A549 (cell line): ENCODE data around the gene LCN15. TPM values are rescaled to one million over a fixed set of nuclear protein-coding genes. Genes with fewer than 3 reads are reported as not detected.

Experiments
- ATAC-seq, 2 experiments: fragments of 200-7000 bp in 1 of 2; fragments of >200 bp in 1 of 2; cut with Nextera tagmentation in 1 of 2; cut with Tn5 transposase in 1 of 2; 3 replicates each; pipeline versions ENCODE4 v1.8.0 to v1.9.1; 2018 to 2020; ENCODE audit warnings: mild to moderate bottlenecking in 1 of 2, moderate library complexity in 1 of 2
- CTCF ChIA-PET: fragments of 300-600 bp; sonication (Branson Sonifier 250); formaldehyde crosslinking; extraction: SDS; loops from one replicate; lab custom pipeline; 2021; ENCODE audit warnings: antibody characterized with exemption, inconsistent platforms; lab: Yijun Ruan, JAX
- POLR2A ChIA-PET: fragments of 350-600 bp; formaldehyde crosslinking; extraction: SDS; loops from one replicate; lab custom pipeline; 2021; ENCODE audit warnings: antibody characterized with exemption, inconsistent platforms; lab: Yijun Ruan, JAX
- DNase-seq, 2 experiments: peaks; one replicate each; pipeline versions ENCODE4 v3.0.0 to v3.0.0-alpha.2; 2011 to 2016; ENCODE audit warnings: low read depth in 1 of 2, low spot score in 1 of 2
- FAIRE-seq: peaks from 2 replicates; lab custom pipeline; 2011; peaks lifted over from hg19 to GRCh38; lab: Jason Lieb, UNC
- H3K27ac ChIP-seq, 2 experiments: fragments of >200 bp; sonication (Bioruptor Twin); formaldehyde crosslinking; 3 replicates each; pipeline ENCODE4 v1.5.1; 2016 to 2017
- H3K4me1 ChIP-seq: fragments of >200 bp; sonication (Bioruptor Twin); formaldehyde crosslinking; 3 replicates; pipeline ENCODE4 v1.6.1; 2016
- H3K4me2 ChIP-seq: fragments of >200 bp; sonication (Bioruptor Twin); formaldehyde crosslinking; 3 replicates; pipeline ENCODE4 v1.6.1; 2016
- H3K4me3 ChIP-seq: fragments of >200 bp; sonication (Bioruptor Twin); formaldehyde crosslinking; 3 replicates; pipeline ENCODE4 v1.5.1; 2016
- H3K9me3 ChIP-seq: fragments of >200 bp; sonication (Bioruptor Twin); formaldehyde crosslinking; 3 replicates; pipeline ENCODE4 v1.6.1; 2016
- ATOH8 ChIP-seq: fragments of 250-450 bp; sonication (Bioruptor Pico); IDR thresholded peaks from 2 replicates; pipeline ENCODE4 v1.5.0; 2020; ENCODE audit warnings: low read depth, mild to moderate bottlenecking, moderate library complexity
- CBX8 ChIP-seq: fragments of 200-600 bp; sonication (generic); IDR thresholded peaks from 2 replicates; pipeline ENCODE4 v1.6.1; 2016
- CHD4 ChIP-seq: fragments of 200-600 bp; sonication (generic); IDR thresholded peaks from 2 replicates; pipeline ENCODE4 v1.6.1; 2016; ENCODE audit warnings: antibody characterized with exemption, mild to moderate bottlenecking, borderline replicate concordance
- EHF ChIP-seq: fragments of 250-450 bp; sonication (Bioruptor Pico); IDR thresholded peaks from 2 replicates; pipeline ENCODE4 v1.5.0; 2020; ENCODE audit warnings: mild to moderate bottlenecking
- HES2 ChIP-seq: fragments of >200 bp; sonication (Bioruptor Twin); formaldehyde crosslinking; IDR thresholded peaks from 2 replicates; pipeline ENCODE4 v1.6.1; 2016
- HEYL ChIP-seq: fragments of 250-450 bp; sonication (Bioruptor Pico); IDR thresholded peaks from 2 replicates; pipeline ENCODE4 v1.8.0; 2021; ENCODE audit warnings: mild to moderate bottlenecking, moderate library complexity
- HOXA7 ChIP-seq: fragments of 250-450 bp; sonication (Bioruptor Pico); IDR thresholded peaks from 2 replicates; pipeline ENCODE4 v1.5.0; 2020; ENCODE audit warnings: mild to moderate bottlenecking, moderate library complexity
- HOXB13 ChIP-seq: fragments of 250-450 bp; sonication (Bioruptor Pico); IDR thresholded peaks from 2 replicates; pipeline ENCODE4 v1.5.0; 2020; ENCODE audit warnings: low read depth, mild to moderate bottlenecking, moderate library complexity
- HOXB5 ChIP-seq: fragments of 250-450 bp; sonication (Bioruptor Pico); IDR thresholded peaks from 2 replicates; pipeline ENCODE4 v1.5.0; 2020; ENCODE audit warnings: mild to moderate bottlenecking, moderate library complexity
- KDM5A ChIP-seq: fragments of 200-600 bp; sonication (generic); IDR thresholded peaks from 2 replicates; pipeline ENCODE4 v1.6.1; 2016; ENCODE audit warnings: antibody characterized with exemption, mild to moderate bottlenecking
- MAX ChIP-seq: IDR thresholded peaks from 2 replicates; pipeline ENCODE4 v1.6.1; 2012
- MAZ ChIP-seq: fragments of 150-350 bp; IDR thresholded peaks from 2 replicates; pipeline ENCODE4 v1.6.1; 2014; ENCODE audit warnings: antibody characterized with exemption, low read depth, low read length, borderline replicate concordance
- NFE2L2 ChIP-seq: fragments of 150-350 bp; conservative IDR thresholded peaks from 2 replicates; pipeline ENCODE4 v1.6.1; 2014; ENCODE audit warnings: low read length
- RARB ChIP-seq: fragments of 250-450 bp; sonication (Bioruptor Pico); IDR thresholded peaks from 2 replicates; pipeline ENCODE4 v1.8.0; 2021; ENCODE audit warnings: mild to moderate bottlenecking, moderate library complexity
- RCOR1 ChIP-seq: fragments of 150-350 bp; IDR thresholded peaks from 2 replicates; pipeline ENCODE4 v1.6.1; 2014; ENCODE audit warnings: antibody characterized with exemption, low read length, low read depth
- REST ChIP-seq: fragments of 200-600 bp; sonication (generic); IDR thresholded peaks from 2 replicates; pipeline ENCODE4 v1.6.1; 2016; ENCODE audit warnings: antibody characterized with exemption, mild to moderate bottlenecking, moderate library complexity
- SREBF2 ChIP-seq: fragments of 450-650 bp; IDR thresholded peaks from 2 replicates; pipeline ENCODE4 v1.6.1; 2014; ENCODE audit warnings: mild to moderate bottlenecking, moderate library complexity
- ZC3H11A ChIP-seq: fragments of 450-650 bp; IDR thresholded peaks from 2 replicates; pipeline ENCODE4 v1.6.1; 2014; ENCODE audit warnings: antibody characterized with exemption, mild to moderate bottlenecking
- WGBS: methylation state at CpG from one replicate; pipeline ENCODE4 v1.1.6; 2017; ENCODE audit errors: missing lambda C conversion rate; 5-methylcytosine and 5-hydroxymethylcytosine counted together
- polyA plus RNA-seq, 4 experiments: library from polyadenylated mRNA; depleted of rRNA in 3 of 4; stranded (reverse); fragments of >200 nt; fragmentation: RNase III in 1 of 4; extraction: RNeasy Plus Mini Kit Qiagen cat#74134 plus additional on column Dnase treatment in 1 of 4; gene quantifications; 2 replicates in 3 of 4; 3 replicates in 1 of 4; pipeline ENCODE4 v1.2.3, GENCODE V29; 2011 to 2017
- TF ChIP-seq, protein P1 (sequence below): fragments of 250-450 bp; sonication (Bioruptor Pico); IDR thresholded peaks from 2 replicates; pipeline ENCODE4 v1.5.0; 2021; ENCODE audit warnings: mild to moderate bottlenecking, moderate library complexity, borderline replicate concordance
- TF ChIP-seq, protein P2 (sequence below): fragments of 150-350 bp; IDR thresholded peaks from 2 replicates; pipeline ENCODE4 v1.6.1; 2014; ENCODE audit warnings: low read depth, mild to moderate bottlenecking, low read length

The LCN15 gene
- polyA plus RNA-seq, 2 of the 4 experiments (the other 2 are of a cell fraction): 0.09 to 0.10 TPM

- Histone ChIP-seq H3K27ac (peak overlapping the region in 1 of 2 experiments; percentile 91; a peak in 1 of 6 replicates), H3K4me1 (peaks cover 39% of the 10 kb centered on the region), H3K9me3 (no peaks in the 10 kb centered on the region), H3K4me2 (peak overlapping the region; percentile 97; the same call in 1 of the 3 replicates), H3K4me3 (no peak overlapping the region)
- ChIA-PET POLR2A (interaction anchor here (4.0 kb wide), 1 partner anchor 13 kb away, joined by 30 read pairs; no protein-coding TSS in a partner anchor), CTCF (interaction anchor here (0.6 to 5.2 kb wide), 11 partner anchors 11 to 321 kb away, joined by 3 to 37 read pairs (median 3); no protein-coding TSS in a partner anchor)
- 89% methylated on average over 15 of the region's 17 CpGs for WGBS
- FAIRE-seq (no peak), ATAC-seq (no peak), DNase-seq (no peak)
- no peak for TF ChIP-seq RCOR1
- TF ChIP-seq MAX: no peak
- no peak for TF ChIP-seq HEYL (CRISPR knock-in tag)
- TF ChIP-seq EHF (CRISPR knock-in tag): no peak
- TF ChIP-seq MAZ: no peak
- no peak for TF ChIP-seq SREBF2
- no peak for TF ChIP-seq HOXB13 (CRISPR knock-in tag)
- TF ChIP-seq REST: no peak
- TF ChIP-seq ZC3H11A: no peak
- no peak for TF ChIP-seq CBX8
- TF ChIP-seq NFE2L2: no peak
- no peak for TF ChIP-seq HES2
- TF ChIP-seq CHD4: no peak
- TF ChIP-seq, protein P1, sequence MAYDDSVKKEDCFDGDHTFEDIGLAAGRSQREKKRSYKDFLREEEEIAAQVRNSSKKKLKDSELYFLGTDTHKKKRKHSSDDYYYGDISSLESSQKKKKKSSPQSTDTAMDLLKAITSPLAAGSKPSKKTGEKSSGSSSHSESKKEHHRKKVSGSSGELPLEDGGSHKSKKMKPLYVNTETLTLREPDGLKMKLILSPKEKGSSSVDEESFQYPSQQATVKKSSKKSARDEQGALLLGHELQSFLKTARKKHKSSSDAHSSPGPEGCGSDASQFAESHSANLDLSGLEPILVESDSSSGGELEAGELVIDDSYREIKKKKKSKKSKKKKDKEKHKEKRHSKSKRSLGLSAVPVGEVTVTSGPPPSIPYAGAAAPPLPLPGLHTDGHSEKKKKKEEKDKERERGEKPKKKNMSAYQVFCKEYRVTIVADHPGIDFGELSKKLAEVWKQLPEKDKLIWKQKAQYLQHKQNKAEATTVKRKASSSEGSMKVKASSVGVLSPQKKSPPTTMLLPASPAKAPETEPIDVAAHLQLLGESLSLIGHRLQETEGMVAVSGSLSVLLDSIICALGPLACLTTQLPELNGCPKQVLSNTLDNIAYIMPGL: no peak
- no peak for TF ChIP-seq KDM5A
- TF ChIP-seq HOXA7 (CRISPR knock-in tag): no peak
- TF ChIP-seq, protein P2, sequence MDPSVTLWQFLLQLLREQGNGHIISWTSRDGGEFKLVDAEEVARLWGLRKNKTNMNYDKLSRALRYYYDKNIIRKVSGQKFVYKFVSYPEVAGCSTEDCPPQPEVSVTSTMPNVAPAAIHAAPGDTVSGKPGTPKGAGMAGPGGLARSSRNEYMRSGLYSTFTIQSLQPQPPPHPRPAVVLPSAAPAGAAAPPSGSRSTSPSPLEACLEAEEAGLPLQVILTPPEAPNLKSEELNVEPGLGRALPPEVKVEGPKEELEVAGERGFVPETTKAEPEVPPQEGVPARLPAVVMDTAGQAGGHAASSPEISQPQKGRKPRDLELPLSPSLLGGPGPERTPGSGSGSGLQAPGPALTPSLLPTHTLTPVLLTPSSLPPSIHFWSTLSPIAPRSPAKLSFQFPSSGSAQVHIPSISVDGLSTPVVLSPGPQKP: no peak
- no peak for TF ChIP-seq HOXB5 (CRISPR knock-in tag)
- TF ChIP-seq RARB (CRISPR knock-in tag): no peak
- TF ChIP-seq ATOH8: no peak
Measured at GRCh38 chr9:136714096-136714892, 50.0 kb downstream of the LCN15 start.
